ENCODE measurements around the gene TRIM52.
A peak's percentile ranks its signal among the peaks of the same experiment; 100 is the strongest.

Gene TRIM52

DNA sequence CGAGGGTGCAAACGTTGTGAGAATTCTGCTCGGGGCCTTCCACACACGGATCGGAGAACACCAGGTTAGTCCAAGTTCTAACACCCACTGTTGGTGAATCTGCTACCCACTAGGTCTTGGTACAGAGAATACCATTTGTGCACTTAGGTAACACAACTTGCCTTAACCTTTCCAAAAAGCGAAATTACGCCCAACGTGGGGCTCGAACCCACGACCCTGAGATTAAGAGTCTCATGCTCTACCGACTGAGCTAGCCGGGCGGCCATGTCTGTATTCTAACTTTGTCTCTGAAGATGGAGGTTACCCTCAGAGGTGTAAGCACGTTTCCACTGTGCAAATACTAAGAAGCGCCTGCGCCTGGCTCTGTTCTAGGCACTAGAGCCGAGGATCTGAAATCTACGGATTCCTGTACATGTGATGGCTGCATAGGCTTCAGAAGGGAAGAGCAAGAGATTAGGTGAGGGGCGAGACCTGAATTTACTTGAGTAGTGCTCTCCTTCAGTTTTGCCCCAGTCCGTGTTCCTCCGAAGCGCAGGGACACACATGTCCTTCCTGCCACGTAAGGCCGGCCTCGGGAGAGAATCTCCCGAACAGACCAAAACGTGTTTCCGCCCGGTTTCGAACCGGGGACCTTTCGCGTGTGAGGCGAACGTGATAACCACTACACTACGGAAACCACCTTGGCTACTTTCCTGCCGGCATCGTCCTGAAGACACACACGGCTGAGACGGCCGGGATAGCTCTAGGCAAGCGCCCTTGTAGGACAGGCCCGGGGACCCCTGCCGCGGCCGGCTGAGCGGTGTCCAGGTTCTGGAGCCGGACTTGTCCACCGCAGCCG, 38.9 kb downstream of the TRIM52 start:
- in situ Hi-C loops (cut with HindIII; ENCODE audit: low sequenced_read_pairs) = no loop called here
- no peak for TF ChIP-seq CTCF (IDR thresholded peaks at IDR 0.05; ENCODE audit: low read depth, low read length)
- peak; percentile 93 for DNase-seq (ENCODE audit: low read depth, low spot score)
- H3K4me3 ChIP-seq (ENCODE audit: low read depth, low read length) = peak overlapping the region; percentile 83

DNA sequence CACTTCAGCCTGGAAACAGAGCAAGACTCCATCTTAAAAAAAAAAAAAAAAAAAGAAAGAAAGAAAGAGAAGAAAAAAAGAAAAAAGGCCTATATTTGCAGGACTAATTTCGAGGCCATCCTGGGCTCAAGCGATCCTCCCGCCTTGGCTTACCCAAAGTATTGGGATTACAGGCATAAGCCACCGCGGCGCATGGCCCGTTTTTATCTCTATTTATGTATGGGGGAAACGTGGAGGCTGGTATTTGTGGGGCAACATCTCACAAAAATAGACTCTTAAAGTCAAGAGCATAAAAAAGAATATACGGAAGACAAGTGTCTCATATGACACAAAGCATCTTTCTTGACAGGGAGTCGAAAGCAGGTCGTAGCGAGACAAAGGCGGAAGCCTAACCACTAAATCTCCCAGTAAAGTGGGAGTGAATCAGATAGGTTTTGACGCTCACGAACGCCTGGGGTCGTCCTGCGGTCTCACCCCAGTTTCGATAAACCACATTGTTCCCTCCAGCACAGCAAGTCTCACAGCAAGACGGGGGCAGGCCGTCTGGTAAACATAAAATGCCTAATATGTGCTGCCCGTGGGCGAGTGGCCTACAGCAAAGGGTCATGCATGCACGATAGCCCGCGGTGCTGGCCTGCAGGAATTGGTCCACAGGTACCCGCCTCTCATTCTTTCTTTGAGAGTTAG, 39.7 kb downstream of the TRIM52 start:
- TF ChIP-seq CTCF (IDR thresholded peaks at IDR 0.05; ENCODE audit: low read depth, low read length) = no peak
- no peak for DNase-seq (ENCODE audit: low read depth, low spot score)
- peak overlapping the region; percentile 5 for H3K4me3 ChIP-seq (ENCODE audit: low read depth, low read length)
- in situ Hi-C loops (cut with HindIII; ENCODE audit: low sequenced_read_pairs) = no loop called here

- no peak overlapping the region for H3K4me3 ChIP-seq (ENCODE audit: low read depth, low read length)
- no peak for DNase-seq (ENCODE audit: low read depth, low spot score)
- in situ Hi-C loops (cut with HindIII; ENCODE audit: low sequenced_read_pairs) = no loop called here
- TF ChIP-seq CTCF (IDR thresholded peaks at IDR 0.05; ENCODE audit: low read depth, low read length) = no peak
These were observed 40.8 kb downstream of the TRIM52 start for GRCh38 chr5:181220178-181220515.

GRCh38 chr5:181219262-181220177, 41.4 kb downstream of the TRIM52 start:
- TF ChIP-seq CTCF (IDR thresholded peaks at IDR 0.05; ENCODE audit: low read depth, low read length) = no peak
- in situ Hi-C loops (cut with HindIII; ENCODE audit: low sequenced_read_pairs) = no loop called here
- no peak overlapping the region for H3K4me3 ChIP-seq (ENCODE audit: low read depth, low read length)
- DNase-seq (ENCODE audit: low read depth, low spot score) = no peak

GRCh38 chr5:181218795-181219124, 42.2 kb downstream of the TRIM52 start:
- TF ChIP-seq CTCF (IDR thresholded peaks at IDR 0.05; ENCODE audit: low read depth, low read length) = no peak
- in situ Hi-C loops (cut with HindIII; ENCODE audit: low sequenced_read_pairs) = no loop called here
- DNase-seq (ENCODE audit: low read depth, low spot score) = peak; percentile 23
- peak overlapping the region; percentile 40 for H3K4me3 ChIP-seq (ENCODE audit: low read depth, low read length)

DNA sequence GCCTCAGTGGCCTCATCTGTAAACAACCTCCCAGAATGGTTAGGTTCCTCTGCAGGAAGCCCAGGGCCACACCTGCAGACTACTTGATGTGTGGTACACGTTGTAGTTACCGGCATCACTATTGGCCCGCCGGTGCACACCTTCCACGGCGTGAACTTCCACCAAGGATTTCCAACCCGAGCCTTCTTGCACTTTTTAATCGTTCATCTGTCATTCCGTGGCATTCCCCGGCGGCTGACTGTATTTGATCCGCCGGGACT, 43.2 kb downstream of the TRIM52 start:
- in situ Hi-C loops (cut with HindIII; ENCODE audit: low sequenced_read_pairs) = no loop called here
- TF ChIP-seq CTCF (IDR thresholded peaks at IDR 0.05; ENCODE audit: low read depth, low read length) = no peak
- peak; percentile 29 for DNase-seq (ENCODE audit: low read depth, low spot score)
- peak overlapping the region; percentile 46 for H3K4me3 ChIP-seq (ENCODE audit: low read depth, low read length)
